Kidney capillary endothelial cell (primary cell): ENCODE results near the gene PRAC1.

Source experiments
- DNase-seq: peaks from one replicate; pipeline ENCODE4 v3.0.0-alpha.2; 2018; ENCODE audit warnings: low spot score

PRAC1 gene

DNA sequence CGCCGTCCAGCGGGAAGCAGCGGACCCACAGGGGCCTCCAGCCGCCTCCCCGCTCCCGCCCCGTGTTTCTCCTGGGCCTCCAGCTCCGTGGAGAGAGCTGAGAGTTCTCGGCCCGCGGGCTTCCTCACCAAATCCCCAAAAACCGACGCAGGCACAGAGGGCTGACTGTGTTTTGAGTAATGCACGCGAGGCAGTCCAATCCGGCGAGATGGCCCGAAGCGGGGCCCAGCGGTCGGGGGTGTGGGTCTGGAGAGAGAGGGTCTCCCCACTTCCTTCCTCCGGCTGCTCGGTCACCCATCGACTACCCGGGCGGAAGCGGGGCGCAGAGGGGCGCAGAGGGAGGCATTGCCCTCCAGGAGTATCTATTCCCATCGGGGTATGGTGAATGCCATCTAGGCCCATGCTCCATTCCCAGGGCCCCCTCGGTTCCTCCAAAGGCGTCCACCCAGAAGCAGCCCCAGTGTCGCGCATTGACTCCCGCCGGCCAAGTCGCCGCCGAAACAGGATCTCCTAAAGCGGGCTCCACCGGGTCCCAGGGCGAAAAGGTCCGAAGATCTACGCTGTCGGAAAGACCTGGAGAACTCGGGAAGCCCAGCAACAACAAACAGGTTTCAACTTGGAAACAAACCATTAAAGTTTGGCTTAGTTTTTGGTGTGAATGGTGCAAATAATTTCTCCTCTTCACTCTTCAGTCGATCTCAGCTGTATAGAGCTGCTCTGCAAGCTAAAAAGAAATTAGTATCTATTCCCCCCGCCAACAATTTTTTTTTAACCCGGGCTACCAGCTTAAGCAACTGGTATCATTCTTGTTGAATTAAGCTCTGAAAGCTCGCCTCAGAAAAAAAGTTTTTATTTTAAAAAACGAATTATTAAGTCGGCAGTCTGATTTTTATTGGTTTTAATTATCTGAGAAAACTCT lies 25.4 kb upstream of the PRAC1 start:
- DNase-seq = no peak

DNA sequence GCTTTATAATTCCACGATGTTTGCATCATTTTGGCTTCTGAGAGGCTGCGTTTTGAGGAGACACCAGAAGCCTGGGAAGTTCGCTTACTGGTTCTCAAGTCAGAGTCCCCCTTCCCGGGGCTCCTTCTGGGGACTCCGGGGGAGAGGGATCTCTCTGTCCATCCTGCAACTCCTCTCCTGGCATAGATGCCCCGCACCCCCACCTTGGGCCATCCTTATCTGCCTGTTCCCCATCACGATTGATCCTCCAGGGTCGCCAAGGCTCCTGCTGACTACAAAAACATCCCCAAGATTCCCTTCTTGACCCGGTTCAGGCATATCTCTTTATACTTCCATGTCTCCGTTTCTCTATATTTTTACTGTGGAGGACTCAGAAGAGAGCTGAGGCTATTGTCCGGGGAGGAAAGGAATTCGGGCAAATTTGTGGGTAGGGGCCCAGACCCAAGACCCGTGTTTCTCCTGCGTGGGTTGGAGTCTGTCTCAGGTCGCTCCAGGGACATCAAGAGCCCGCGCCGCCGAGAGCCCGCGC lies 24.7 kb upstream of the PRAC1 start:
- no peak for DNase-seq

DNA sequence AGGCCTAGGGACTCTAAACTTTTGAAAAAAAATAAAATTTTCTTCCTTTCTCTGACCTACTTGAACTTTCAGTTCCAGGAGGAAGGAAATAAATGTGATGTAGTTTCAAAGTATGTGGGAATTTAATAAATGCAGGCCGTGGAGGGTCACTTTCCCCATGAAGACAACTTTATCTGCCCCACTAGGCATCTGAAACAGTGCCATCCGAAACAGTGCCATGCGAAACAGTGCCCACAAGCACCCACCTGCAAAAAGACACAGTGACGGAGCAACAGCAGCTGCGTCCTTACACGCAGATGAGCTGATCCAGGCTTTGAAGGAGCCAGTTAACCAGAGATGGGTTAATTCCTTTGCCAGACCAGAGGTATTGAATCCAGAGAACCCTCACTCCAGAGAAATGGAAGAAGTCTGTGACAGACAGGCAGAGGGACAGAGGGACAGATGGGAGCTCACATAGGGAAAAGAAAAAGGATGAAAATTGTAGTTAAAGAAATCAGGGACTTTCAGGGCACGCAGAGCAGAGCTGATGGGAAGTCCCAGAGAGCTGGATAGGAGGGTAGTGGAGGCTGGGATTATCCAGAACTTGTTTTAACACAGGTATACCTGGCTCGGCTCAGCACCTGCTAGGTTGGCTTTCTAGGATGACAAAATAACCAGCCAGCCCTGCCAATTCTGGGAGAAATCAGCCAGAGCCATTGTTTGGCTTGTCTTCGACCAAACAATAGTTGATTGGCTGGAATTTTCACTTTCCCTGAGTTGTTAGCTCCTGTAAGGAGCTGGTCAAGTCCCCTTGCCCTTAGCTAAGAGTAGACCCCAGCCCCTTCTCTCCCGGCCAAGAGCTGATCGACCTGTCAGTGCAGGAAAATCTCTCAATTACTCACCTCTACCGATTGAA lies 23.3 kb upstream of the PRAC1 start:
- no peak for DNase-seq

DNA sequence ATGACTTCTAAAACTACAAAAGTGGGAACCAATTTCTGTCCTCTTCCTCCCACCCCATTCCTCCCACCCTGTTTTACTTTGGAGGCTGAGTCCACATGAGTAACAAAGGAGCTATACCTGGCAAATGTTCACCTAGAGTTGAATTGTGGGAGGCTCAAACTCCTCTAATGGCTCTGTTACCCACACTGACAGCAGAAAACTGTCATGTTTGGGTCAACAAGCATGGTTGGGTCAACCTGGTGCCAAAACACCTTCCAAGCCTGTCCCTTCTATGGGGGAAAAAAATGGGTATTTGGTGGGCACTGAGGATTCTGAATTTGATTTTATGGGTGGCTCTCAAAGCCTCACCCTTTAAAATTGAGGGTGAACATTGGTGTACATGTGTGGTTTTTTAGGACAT lies 18.2 kb upstream of the PRAC1 start:
- DNase-seq = no peak

DNA sequence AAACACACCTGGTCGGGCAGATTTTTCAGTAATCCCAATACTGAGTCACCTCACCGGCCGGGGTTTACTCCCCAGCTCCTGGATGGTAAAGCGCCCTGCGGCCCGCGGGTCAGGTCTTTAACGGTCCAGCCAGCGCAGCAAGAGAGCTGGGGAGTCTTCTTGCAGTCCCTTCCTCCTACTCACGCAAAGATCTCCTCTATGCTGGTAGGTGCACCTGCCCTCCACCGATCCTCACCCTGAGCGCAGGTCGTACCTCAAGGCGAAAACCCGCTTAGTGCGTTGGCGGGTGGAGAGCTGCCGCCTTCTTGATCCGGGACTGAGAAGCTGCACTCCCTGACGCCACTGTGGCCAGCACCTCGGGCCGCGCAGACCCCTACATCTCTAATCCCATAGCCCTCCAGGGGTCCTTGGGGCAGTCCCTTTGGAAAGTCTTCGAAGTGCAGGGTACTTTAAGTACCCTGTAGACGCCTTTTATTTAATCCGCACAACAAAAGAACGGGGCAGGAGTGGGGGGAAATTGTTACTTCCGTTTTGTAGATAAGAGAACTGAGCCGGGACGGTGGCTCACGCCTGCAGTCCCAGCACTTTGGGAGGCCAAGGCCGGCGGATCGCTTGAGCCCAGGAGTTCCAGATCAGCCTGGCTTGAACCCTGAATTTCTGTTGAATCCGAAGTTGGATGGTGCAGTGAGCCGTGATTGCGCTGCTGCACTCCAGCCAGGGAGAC lies 16.6 kb upstream of the PRAC1 start:
- DNase-seq = no peak

DNA sequence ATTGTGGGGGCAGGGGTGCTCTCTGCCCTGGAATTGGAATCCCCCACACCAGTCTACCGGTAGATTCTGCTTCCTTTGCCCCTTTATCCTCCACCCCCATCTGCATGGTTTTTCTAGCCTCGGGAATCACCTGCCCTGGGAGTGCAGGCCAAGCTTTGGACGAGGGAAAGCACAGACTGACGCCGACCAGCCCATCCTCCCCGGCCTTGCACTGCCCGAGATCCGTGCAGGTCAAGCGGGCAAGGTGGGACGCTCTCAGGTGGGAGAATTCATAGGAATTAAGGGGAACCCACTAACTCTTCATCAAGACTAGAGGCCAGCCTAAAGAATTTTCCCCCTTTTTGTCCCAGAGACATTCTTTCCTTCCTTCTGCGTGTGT lies 16.1 kb upstream of the PRAC1 start:
- no peak for DNase-seq

DNA sequence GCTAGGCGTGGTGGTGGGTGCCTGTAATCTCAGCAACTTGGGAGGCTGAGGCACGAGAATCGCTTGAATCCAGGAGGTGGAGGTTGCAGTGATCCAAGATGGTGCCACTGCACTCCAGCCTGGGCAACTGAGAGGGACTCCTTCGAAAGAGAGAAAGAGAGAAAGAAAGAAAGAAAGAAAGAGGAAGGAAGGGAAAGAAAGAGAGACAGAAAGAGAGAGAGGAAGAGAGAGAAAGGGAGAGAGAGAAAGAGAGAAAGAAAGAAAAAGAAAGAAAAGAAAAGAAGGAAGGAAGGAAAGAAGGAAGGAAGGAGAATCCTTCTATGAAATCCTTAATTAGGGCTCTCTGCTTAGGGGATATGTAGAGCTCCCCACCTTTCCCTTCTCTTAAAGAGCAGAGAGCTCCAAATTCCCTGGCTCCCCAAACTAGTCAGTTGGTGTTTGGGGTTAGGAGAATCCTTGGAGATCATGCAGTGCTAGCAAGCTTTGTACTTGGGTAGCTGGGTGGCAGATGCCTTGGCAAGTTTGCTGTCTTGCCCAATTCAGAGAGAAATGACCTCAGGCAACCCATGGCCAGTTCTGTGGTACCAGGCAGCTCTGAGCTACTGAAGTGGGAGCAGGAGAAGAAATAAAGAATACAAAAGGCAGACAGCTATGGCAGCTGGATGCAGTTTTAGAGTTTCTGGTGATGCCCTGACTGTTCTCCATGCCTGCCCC lies 15.2 kb upstream of the PRAC1 start:
- no peak for DNase-seq

DNA sequence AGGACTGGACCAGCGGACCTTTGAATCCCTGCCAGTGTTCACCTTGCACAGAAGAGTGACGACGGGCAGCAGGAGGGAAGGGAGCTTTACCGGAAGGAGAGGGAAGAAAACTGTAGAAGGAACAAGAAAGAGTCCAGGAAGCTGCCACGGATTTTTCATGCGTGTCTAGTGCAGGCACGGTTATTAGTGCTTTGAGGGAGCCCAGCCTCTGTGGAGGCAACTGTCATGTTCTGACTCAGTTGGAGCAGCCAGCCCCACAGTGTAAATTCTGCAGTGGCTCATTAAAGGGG lies 12.7 kb upstream of the PRAC1 start:
- DNase-seq = no peak

DNA sequence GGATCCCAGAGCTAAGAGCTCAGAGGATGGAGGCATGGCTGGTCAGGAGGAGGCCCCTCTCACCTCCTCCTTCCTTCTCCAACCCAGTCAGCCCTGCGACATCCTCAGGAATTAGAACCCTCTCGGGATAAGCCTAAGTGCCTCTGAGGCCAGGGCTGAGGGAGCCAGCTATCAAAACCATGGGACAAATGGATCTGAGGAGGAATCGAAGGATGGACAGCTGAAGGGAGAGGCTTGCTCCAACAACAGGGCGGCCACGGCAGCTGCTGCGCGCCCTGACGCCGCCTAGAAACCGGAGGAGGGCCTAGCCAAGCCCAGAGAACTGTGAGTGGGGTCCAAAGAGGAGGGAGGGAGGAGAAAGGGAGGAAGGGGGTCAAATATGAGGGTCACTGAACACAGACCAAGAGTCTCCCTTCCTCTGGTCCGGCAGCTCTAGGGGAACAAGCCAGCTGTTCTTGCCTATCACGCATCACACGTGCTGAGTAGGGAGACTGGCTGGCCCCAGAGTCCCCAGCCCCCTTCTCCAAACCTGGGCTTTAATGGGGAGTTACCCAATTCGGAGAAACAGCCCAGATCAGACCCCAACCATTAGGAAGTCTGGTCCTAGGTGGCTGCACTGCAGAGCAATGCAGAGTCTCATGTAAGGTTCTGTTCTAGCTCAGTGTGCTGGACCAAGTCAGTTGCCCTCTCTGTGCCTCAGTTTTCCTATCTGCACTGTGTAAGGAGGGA lies 12.2 kb upstream of the PRAC1 start:
- no peak for DNase-seq

DNA sequence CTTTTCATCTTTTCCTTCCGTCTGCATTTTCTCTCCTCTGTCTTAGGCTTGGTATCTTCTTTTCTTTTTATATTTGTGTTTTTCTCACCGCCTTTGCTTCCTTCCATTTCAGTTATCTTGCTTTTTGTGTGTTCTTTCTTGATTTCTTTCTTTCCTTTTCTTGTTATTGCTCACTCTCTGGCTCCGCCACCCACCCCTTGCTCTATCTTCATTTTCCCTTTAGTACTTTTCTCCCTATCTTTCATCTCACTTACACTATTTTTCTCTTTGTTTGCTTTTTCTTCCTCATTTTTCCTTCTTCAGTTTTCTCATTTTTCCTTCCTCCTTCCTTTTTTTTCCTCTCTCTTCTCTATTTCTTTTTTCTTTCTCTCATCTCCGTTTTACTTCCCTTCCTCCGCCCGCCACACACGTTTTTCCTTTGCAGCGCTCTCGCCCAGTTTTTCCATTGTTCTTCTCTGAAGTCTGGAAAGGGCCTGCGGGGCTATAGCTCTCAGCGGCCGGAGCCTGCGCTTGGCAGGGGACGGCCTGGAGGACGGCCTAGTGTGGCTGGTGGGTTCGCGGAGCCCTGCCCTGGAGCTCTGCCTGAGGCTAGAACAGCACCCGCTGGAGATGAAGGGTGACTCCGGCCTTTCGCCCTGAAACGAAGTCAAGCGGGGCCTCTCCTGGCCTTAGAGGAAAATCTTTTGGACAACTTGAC lies 11.5 kb upstream of the PRAC1 start:
- DNase-seq = no peak

DNA sequence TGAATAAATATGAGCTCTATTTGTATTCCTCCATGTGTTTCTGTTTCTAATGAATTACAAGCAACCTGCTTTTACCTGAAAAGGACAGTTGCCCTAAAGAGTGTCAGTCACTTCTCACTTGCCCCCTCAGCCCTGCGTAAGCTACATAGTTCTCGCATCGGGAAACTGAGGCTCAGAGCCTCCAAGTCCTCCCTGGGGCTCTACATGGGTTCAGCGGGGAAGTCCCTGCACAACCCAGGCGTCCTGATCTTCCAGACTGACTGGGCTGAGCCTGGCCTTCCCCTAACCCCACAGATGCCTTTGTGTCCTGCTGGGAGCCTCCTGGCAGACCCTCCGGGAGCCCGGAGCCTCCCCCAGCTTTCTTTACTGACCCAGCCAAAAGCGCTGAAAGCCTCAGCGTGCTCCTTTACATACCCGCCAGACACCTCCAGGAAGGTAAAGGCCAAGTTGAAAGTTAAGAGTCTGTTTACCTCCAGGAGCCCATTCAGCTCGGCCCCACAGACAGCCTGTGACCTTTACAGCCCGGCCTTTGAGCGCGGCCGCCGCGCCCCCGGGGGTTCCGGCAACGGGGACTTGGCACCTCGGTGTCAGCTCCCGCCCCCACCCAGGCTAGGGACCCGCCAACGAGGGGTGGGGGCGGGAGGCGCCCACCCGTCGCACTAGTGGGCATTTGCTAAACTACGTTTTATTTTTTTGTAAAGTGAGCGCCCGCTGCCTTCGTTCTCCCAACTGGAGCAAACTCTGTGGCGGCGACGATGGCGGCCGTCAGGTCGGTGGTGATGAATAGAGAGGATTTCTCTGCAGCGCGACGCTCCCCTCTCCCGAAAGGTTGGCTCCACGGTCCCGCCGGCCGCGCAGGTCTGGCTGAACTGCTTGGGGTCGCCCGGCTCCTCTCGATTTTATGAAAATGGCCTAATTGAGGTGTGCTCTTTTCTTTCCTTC lies 10.6 kb upstream of the PRAC1 start:
- no peak for DNase-seq

DNA sequence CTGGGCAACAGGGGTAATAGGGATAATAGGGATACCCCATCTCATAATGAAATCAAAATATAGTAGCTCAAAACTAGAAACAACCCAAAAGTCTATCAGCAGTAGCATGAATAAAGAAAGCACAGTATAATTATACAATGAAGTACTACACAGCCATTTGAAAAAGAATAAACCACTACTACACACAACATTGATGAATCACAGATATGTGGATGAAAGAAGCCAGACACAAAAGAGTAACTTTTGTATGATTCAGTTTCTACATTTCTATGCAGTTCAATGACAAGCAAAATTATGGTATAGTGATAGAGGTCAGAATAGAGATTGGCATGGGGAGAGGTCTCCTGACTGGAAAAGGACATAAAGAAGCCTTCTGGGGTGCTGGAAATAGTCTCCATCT lies 9.0 kb upstream of the PRAC1 start:
- no peak for DNase-seq

DNA sequence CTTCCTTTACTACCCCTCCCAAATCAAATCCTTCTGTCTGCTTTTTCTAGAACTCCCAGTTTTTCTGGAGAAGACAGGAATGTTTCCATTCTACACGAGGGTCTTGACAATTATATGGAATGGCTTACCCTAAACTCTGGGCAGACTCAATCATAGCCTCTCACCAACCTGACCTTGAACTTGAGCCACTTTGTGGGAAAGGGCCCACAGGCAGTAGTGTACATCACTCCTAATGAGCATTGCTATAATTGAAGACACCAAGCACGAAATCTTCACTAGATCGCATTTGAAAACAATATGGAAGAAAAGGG lies 7.9 kb upstream of the PRAC1 start:
- no peak for DNase-seq

DNA sequence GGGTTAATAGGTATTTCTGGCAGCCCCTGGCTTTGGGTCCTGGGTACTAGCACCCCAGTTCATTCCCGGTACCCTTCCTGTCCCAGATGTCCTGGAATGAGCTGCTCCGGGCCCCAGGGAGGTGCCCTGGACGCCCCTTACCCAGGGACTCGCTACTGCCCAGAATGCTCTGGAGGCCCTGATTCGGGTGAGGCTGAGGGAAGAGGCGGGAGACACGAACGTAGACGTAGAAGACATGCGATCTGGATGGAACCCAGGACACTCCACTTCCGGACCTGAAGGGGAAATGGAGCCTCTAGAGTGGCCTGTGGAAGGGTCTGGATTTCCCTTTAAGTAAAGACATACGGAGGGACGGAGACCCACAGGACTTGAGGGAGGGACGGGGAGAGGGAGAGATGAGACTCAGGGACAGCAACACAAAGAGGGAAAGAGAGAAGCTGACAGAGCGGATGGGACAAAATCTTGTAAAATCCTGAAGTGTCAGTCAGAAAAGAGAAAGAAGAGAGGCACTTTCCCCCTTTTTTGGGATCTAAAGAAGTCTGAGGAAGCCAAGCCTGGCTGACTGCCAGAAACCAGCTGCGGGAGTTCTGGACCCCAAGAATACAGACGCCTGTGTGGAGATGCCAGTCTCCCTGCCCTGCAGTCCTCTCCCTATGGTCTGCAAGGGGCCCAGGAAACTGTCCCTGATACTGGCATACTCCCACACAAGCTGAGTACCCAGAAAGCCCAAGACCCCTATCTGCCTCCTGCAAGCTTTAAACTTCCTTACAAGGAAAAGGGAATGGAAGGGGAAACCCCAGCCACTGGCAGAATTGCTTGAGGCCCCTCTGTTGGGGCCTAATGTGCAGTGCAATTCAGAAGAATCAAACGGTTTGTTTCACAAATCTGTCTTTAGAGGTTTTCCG lies 7.3 kb upstream of the PRAC1 start:
- DNase-seq = no peak

DNA sequence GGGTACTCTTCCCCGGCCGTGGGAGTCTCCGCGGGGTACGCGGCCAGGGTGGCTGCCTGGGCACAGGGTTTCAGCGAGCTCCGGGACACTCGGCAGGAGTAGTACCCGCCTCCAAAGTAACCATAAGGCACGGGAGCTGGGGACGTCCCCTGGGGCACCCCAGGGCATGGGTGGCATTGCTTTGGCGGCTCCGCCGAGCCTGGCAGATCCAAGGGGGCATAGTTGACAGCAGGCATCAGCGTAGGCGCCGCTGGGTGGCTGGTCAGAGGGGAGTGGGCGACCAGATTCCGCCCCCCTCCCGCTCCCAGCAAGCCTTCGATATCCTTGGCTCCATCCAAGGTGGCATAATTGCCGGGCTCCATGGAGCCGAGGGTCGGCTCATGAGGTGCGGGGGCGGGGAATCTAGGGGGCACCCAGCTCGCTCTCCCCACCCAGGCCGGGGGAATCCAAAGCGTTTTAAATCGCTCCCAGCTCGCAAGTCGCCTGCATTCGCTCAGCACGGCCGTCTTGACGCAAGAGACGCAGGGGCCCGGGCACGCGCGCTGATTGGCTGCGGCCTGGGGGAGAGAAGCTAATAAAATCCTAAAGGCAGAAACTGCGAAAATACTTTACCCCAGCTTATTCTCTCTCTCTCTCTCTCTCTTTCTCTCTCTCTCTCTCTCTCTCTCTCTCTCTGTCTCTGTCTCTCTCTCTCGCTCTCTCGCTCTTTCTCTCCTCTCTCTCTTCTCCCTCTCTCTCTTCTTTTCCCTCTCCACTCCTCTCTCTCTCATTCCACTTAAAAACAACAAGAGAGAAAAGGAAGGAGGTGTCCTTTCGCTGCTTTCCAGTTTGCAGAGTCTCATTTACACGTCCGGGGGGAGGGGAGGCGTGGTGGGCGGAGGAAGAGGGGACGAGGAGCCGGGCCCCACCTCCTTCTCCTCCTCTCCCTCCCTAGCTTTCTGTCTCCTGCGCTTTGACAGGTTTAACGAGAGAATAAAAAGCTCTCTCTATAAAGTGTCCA lies 6.2 kb upstream of the PRAC1 start, which contains the start of gene HOXB13:
TSS of gene HOXB13 (minus strand) at position 519 of the 1,000 bp plus-strand sequence. CDS start at position 362, 157 bp downstream.
- no peak for DNase-seq

DNA sequence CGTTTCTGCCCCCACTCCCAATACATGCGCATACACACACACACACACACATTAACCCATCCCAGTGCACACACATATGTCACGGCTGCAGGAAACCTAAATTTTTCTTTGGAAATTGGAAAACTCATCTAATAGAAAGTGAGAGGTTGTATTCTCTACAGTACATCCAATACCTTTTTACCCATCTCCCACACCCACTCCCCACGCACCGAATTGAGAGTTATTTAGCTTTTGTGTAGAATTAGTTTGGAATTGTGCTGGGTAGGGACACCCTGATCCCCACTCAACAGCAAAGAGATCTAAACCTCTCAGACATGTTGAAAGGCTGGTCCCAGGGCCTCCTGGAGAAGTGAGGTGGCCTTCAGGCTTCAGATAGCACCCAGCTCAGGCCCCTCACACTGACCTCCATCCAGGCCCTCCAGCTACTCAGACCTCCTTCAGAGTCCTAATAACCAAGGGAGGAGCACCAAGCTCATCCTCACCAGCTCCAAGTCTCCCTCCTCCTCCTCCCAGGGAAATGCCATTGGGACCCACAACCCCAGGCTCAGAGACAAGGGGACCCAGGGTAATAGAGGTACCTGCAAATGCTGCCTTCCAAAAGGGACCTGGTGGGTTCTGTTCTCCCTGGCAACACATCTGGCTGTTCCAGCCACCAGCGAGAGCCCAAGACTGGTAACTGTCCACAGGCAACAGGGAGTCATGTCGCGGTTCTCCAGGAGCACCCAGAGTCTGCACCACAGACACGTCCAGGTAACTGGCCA lies 5.3 kb upstream of the PRAC1 start:
- DNase-seq = no peak
